H1 (cell line): ENCODE measurements around the gene SERHL2. TPM values are rescaled to one million over a fixed set of nuclear protein-coding genes. Genes with fewer than 3 reads are reported as not detected.

Source experiments
- CTCF ChIA-PET: fragments of 300-600 bp; sonication (Branson Sonifier 250); formaldehyde crosslinking; loops from one replicate; lab custom pipeline; 2021; ENCODE audit not compliant: partially characterized antibody; lab: Charles Lee
- POLR2A ChIA-PET: fragments of 300-600 bp; sonication (Branson Sonifier 250); formaldehyde crosslinking; loops from one replicate; lab custom pipeline; 2021; ENCODE audit warnings: inconsistent platforms; ENCODE audit not compliant: partially characterized antibody; lab: Charles Lee
- DNase-seq, 2 experiments: peaks; one replicate each; pipeline versions ENCODE4 v3.0.0 to v3.0.0-alpha.2; 2010 to 2022; ENCODE audit warnings: low spot score in 2 of 2, low read depth in 1 of 2, mixed read lengths in 1 of 2
- FAIRE-seq: peaks from 2 replicates; lab custom pipeline; 2011; peaks lifted over from hg19 to GRCh38; lab: Jason Lieb, UNC
- H2AFZ ChIP-seq: 2 replicates; pipeline ENCODE4 v1.8.1; 2012; ENCODE audit warnings: low read length, inconsistent platforms
- H2AK5ac ChIP-seq: 2 replicates; pipeline ENCODE4 v1.6.1; 2013; ENCODE audit warnings: low read depth, low read length
- H2BK120ac ChIP-seq: replicated peaks from 2 replicates; pipeline ENCODE3; 2013; ENCODE audit warnings: low read depth, low read length, inconsistent platforms
- H2BK12ac ChIP-seq: 2 replicates; pipeline ENCODE4 v1.6.1; 2013; ENCODE audit warnings: low read depth, low read length
- H2BK15ac ChIP-seq: 2 replicates; pipeline ENCODE4 v1.6.1; 2013; ENCODE audit warnings: low read length
- H2BK20ac ChIP-seq: 2 replicates; pipeline ENCODE4 v1.6.1; 2013; ENCODE audit warnings: low read length
- H2BK5ac ChIP-seq: 2 replicates; pipeline ENCODE4 v1.6.1; 2013; ENCODE audit warnings: low read depth, low read length
- H3K14ac ChIP-seq: 2 replicates; pipeline ENCODE4 v1.6.1; 2013; ENCODE audit warnings: inconsistent platforms; ENCODE audit not compliant: insufficient read length
- H3K18ac ChIP-seq: 2 replicates; pipeline ENCODE4 v1.6.1; 2013; ENCODE audit warnings: low read length; ENCODE audit errors: extremely low read depth
- H3K23ac ChIP-seq: 2 replicates; pipeline ENCODE4 v1.6.1; 2013; ENCODE audit warnings: inconsistent platforms; ENCODE audit not compliant: insufficient read length
- H3K23me2 ChIP-seq: 2 replicates; pipeline ENCODE4 v1.6.1; 2013; ENCODE audit warnings: low read depth, low read length
- H3K27ac ChIP-seq: 2 replicates; pipeline ENCODE4 v1.6.1; 2011; ENCODE audit warnings: low read depth, low read length, inconsistent platforms
- H3K27me3 ChIP-seq, 4 experiments: replicated peaks in 1 of 4; 1 replicate in 1 of 4; 2 replicates in 3 of 4; pipeline versions ENCODE4 v1.6.1 to v1.8.1; 2011 to 2013; ENCODE audit warnings: low read length in 3 of 4, mild to moderate bottlenecking in 3 of 4, inconsistent platforms in 2 of 4, mixed read lengths in 2 of 4, moderate library complexity in 1 of 4; ENCODE audit not compliant: control insufficient read depth in 3 of 4, insufficient read depth in 3 of 4; ENCODE audit errors: extremely low read depth in 1 of 4
- H3K36me3 ChIP-seq, 4 experiments: 2 replicates each; pipeline versions ENCODE4 v1.6.1 to v1.8.1; 2011 to 2013; ENCODE audit warnings: mild to moderate bottlenecking in 4 of 4, low read length in 3 of 4, moderate library complexity in 2 of 4, control low read depth in 1 of 4, inconsistent platforms in 1 of 4; ENCODE audit not compliant: insufficient read depth in 4 of 4, control insufficient read depth in 2 of 4
- H3K4ac ChIP-seq: replicated peaks from 2 replicates; pipeline ENCODE3; 2013; ENCODE audit warnings: low read length, low read depth, mixed read lengths, inconsistent platforms; ENCODE audit not compliant: insufficient read length
- H3K4me1 ChIP-seq, 4 experiments: replicated peaks in 1 of 4; 1 replicate in 1 of 4; 2 replicates in 3 of 4; pipeline versions ENCODE4 v1.6.1 to v1.8.1; 2011 to 2013; ENCODE audit warnings: low read length in 3 of 4, inconsistent platforms in 2 of 4, mixed read lengths in 1 of 4; ENCODE audit not compliant: insufficient read depth in 4 of 4, control insufficient read depth in 3 of 4
- H3K4me2 ChIP-seq, 2 experiments: 2 replicates each; pipeline versions ENCODE4 v1.6.1 to v1.8.1; 2011 to 2013; ENCODE audit warnings: low read depth in 2 of 2, low read length in 2 of 2, control low read depth in 1 of 2, inconsistent platforms in 1 of 2, mild to moderate bottlenecking in 1 of 2; ENCODE audit not compliant: insufficient read depth in 1 of 2
- H3K4me3 ChIP-seq, 4 experiments: fragments of 200-600, 300-600 bp in 1 of 4; sonication (generic), shearing (Covaris generic), sonication (Bioruptor Twin) in 1 of 4; 2 replicates each; pipeline versions ENCODE4 v1.5.1 to v1.8.1; 2011 to 2016; ENCODE audit warnings: low read length in 4 of 4, low read depth in 3 of 4, control low read depth in 2 of 4, inconsistent platforms in 2 of 4, mild to moderate bottlenecking in 2 of 4, mixed read lengths in 1 of 4, moderate library complexity in 1 of 4; ENCODE audit not compliant: insufficient read depth in 2 of 4; ENCODE audit errors: extremely low read depth in 1 of 4
- H3K56ac ChIP-seq: replicated peaks from 2 replicates; pipeline ENCODE3; 2013; ENCODE audit warnings: low read depth, mild to moderate bottlenecking, mixed read lengths, low read length, inconsistent platforms; ENCODE audit not compliant: insufficient read length
- H3K79me1 ChIP-seq: 2 replicates; pipeline ENCODE4 v1.6.1; 2013; ENCODE audit warnings: low read depth, low read length, control low read depth
- H3K79me2 ChIP-seq, 2 experiments: 2 replicates each; pipeline versions ENCODE4 v1.6.1 to v1.8.1; 2012 to 2013; ENCODE audit warnings: low read length in 2 of 2, mild to moderate bottlenecking in 2 of 2, inconsistent platforms in 1 of 2; ENCODE audit not compliant: insufficient read depth in 2 of 2, control insufficient read depth in 1 of 2
- H3K9ac ChIP-seq, 4 experiments: replicated peaks in 1 of 4; 1 replicate in 1 of 4; 2 replicates in 3 of 4; pipeline versions ENCODE4 v1.6.1 to v1.8.1; 2011 to 2013; ENCODE audit warnings: low read depth in 3 of 4, low read length in 3 of 4, control low read depth in 2 of 4, mild to moderate bottlenecking in 2 of 4, moderate library complexity in 2 of 4, inconsistent platforms in 1 of 4; ENCODE audit errors: extremely low read depth in 1 of 4
- H3K9me3 ChIP-seq, 2 experiments: 2 replicates each; pipeline versions ENCODE4 v1.6.1 to v1.8.1; 2012 to 2013; ENCODE audit warnings: mild to moderate bottlenecking in 2 of 2, moderate library complexity in 2 of 2, control low read depth in 1 of 2, inconsistent platforms in 1 of 2, low read depth in 1 of 2, low read length in 1 of 2, mixed read lengths in 1 of 2; ENCODE audit not compliant: insufficient read depth in 2 of 2
- H4K20me1 ChIP-seq, 2 experiments: replicated peaks in 1 of 2; 2 replicates each; pipeline versions ENCODE3 to v1.8.1; 2011 to 2013; ENCODE audit warnings: inconsistent platforms in 2 of 2, low read length in 2 of 2, mild to moderate bottlenecking in 1 of 2; ENCODE audit not compliant: insufficient read depth in 2 of 2, control insufficient read depth in 1 of 2
- H4K5ac ChIP-seq: 2 replicates; pipeline ENCODE4 v1.6.1; 2013; ENCODE audit warnings: low read length, low read depth, mixed read lengths, inconsistent platforms; ENCODE audit not compliant: insufficient read length
- H4K8ac ChIP-seq: 2 replicates; pipeline ENCODE4 v1.8.0; 2013; ENCODE audit warnings: mild to moderate bottlenecking, moderate library complexity, low read length, inconsistent platforms; ENCODE audit not compliant: insufficient read depth; ENCODE audit errors: extremely low read depth
- H4K91ac ChIP-seq: replicated peaks from 2 replicates; pipeline ENCODE3; 2013; ENCODE audit warnings: low read length, mixed read lengths, inconsistent platforms; ENCODE audit not compliant: insufficient read length
- CBX5 ChIP-seq: fragments of 300-800, 300-1000 bp; sonication (generic); IDR thresholded peaks from 2 replicates; pipeline ENCODE4 v1.7.1; 2016; ENCODE audit warnings: antibody characterized with exemption, low read length, low read depth
- WGBS, 2 experiments: shearing (Covaris generic) in 1 of 2; methylation state at CpG; one replicate each; pipeline versions ENCODE4 v1.1.6 to v1.1.7; 2013 to 2015; ENCODE audit warnings: low lambda C conversion rate in 2 of 2, mixed read lengths in 2 of 2, inconsistent platforms in 1 of 2, low coverage in 1 of 2, missing lambda C conversion rate in 1 of 2; ENCODE audit not compliant: insufficient replicate concordance in 2 of 2, insufficient coverage in 1 of 2, insufficient read length in 1 of 2; ENCODE audit errors: extremely low coverage in 1 of 2, missing lambda C conversion rate in 1 of 2; 5-methylcytosine and 5-hydroxymethylcytosine counted together
- polyA plus RNA-seq, 7 experiments: library from polyadenylated mRNA; depleted of rRNA in 3 of 7; stranded (reverse) in 5 of 7; unstranded in 2 of 7; fragments of >200 nt in 5 of 7; fragments of 200-250 nt in 2 of 7; gene quantifications; 1 replicate in 5 of 7; 2 replicates in 1 of 7; 4 replicates in 1 of 7; pipeline versions ENCODE4 v1.2.1 to v1.2.3, GENCODE V29; 2011 to 2013; ENCODE audit warnings: missing spikeins in 2 of 7, mixed read lengths in 2 of 7
- total RNA-seq: library from RNA; stranded (reverse); fragmentation: NEBNext Ultra II Directional; extraction: Animal tissue kit (Norgen Biotek cat#: 25700); gene quantifications from 2 replicates; pipeline ENCODE4 v1.2.1, GENCODE V29; 2021

The SERHL2 gene
- total and polyA plus RNA-seq, 2 of the 8 experiments (the other 6 are each of a cell fraction or from before 2014, with no cell fraction given) = 0.91 TPM; not detected in 1

DNA sequence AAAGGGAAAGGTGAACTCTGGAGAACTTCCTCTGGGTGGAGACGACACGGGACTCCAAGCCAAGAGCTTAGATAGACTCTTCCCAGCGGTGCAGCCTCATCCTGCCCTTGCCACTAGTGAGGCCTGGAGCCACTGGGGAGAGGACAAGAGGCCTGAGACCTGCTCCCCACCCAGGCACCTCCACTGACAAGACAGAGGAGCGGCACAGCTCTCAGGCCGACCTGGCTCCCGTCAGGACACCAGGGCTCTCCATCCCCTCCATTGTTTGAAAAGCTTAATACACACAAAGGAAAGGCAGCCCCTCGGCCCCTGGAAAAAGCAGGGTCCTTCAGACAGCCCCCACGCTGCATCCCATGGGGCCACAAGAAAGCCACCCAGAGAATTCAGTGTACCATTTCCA lies 31.3 kb downstream of the SERHL2 start:
- no peak for TF ChIP-seq CBX5
- Histone ChIP-seq H3K4ac (no peak overlapping the region), H4K20me1 (peaks cover 0 to 4% of the 10 kb centered on the region in 2 experiments), H3K36me3 (peaks cover 27 to 48% (median 42%) of the 10 kb centered on the region in 4 experiments), H2BK20ac (no peak overlapping the region), H3K4me2 (no peak overlapping the region), H4K8ac (no peak overlapping the region), H2BK5ac (no peak overlapping the region), H2BK15ac (no peak overlapping the region), H3K23me2 (no peaks in the 10 kb centered on the region; the same call in 1 of the 2 replicates), H3K79me2 (peaks cover 0 to 7% of the 10 kb centered on the region in 2 experiments; a peak in 2 of 4 replicates), H2BK12ac (no peak overlapping the region), H3K27ac (no peak overlapping the region), H3K79me1 (peaks cover 1% of the 10 kb centered on the region; the same call in 1 of the 2 replicates), H3K14ac (no peak overlapping the region), H3K4me3 (no peak overlapping the region), H3K9me3 (no peaks in the 10 kb centered on the region), H2AFZ (no peak overlapping the region), H3K9ac (no peak overlapping the region), H4K91ac (no peak overlapping the region), H3K27me3 (no peaks in the 10 kb centered on the region), H3K23ac (no peak overlapping the region), H2BK120ac (no peak overlapping the region), H3K4me1 (no peaks in the 10 kb centered on the region), H4K5ac (no peak overlapping the region), H3K56ac (no peak overlapping the region), H3K18ac (no peak overlapping the region), H2AK5ac (no peak overlapping the region)
- WGBS, 2 experiments = 91% methylated on average over 7 of the region's 8 CpGs; no CpG with 5 or more reads in 1 of the 2 experiments
- ChIA-PET CTCF (interaction anchor here (1.2 to 2.3 kb wide), 4 partner anchors 8 to 27 kb away, joined by 3 to 11 read pairs (median 4); no protein-coding TSS in a partner anchor), POLR2A (interaction anchor here (1.0 to 28.3 kb wide), 8 partner anchors 11 to 51 kb away, joined by 3 to 399 read pairs (median 6); partner anchors contain the start of gene POLDIP3)
- DNase-seq (no peak), FAIRE-seq (no peak)
